Stomach (tissue), 9 donors: ENCODE data around the gene ATXN7L1. TPM values are rescaled to one million over a fixed set of nuclear protein-coding genes. Genes with fewer than 3 reads are reported as not detected.

ENCODE experiments used
- DNase-seq, 2 donors: peaks; one replicate each; pipeline versions ENCODE4 v3.0.0 to v3.0.0-alpha.2; 2013 to 2019
- H3K27ac ChIP-seq, 5 donors: fragments of 200-600 bp in 4 of 5; sonication (generic) in 4 of 5; one replicate each; pipeline ENCODE4 v1.5.1; 2013 to 2019; ENCODE audit warnings: mild to moderate bottlenecking in 1 of 5, moderate library complexity in 1 of 5
- H3K27me3 ChIP-seq, 3 donors: fragments of 200-600 bp; sonication (generic); one replicate each; pipeline ENCODE4 v1.5.1; 2017 to 2019; ENCODE audit warnings: mixed run types in 1 of 3
- H3K36me3 ChIP-seq, 4 donors: fragments of 200-600 bp; sonication (generic); 1 replicate in 3 of 4; 2 replicates in 1 of 4; pipeline ENCODE4 v1.5.1; 2016 to 2019
- H3K4me1 ChIP-seq, 4 donors: fragments of 200-600 bp; sonication (generic); one replicate each; pipeline ENCODE4 v1.5.1; 2016 to 2019
- H3K4me3 ChIP-seq, 4 donors: fragments of 200-600 bp; sonication (generic) in 3 of 4; one replicate each; pipeline ENCODE4 v1.5.1; 2016 to 2019; ENCODE audit warnings: mild to moderate bottlenecking in 1 of 4
- H3K9me3 ChIP-seq, 4 donors: fragments of 200-600 bp; sonication (generic); one replicate each; pipeline ENCODE4 v1.5.1; 2016 to 2019
- CTCF ChIP-seq, 7 experiments: fragments of 450-650 bp in 4 of 7; fragments of 200-600 bp in 3 of 7; sonication (generic) in 3 of 7; IDR thresholded peaks; one replicate each; pipeline ENCODE4 v1.5.1; 2016 to 2019; ENCODE audit warnings: antibody characterized with exemption in 7 of 7, control low read depth in 2 of 7, mild to moderate bottlenecking in 1 of 7
- EP300 ChIP-seq: sonication (generic); formaldehyde crosslinking; IDR thresholded peaks from one replicate; pipeline ENCODE4 v1.6.1; 2017; ENCODE audit warnings: antibody characterized with exemption
- POLR2A ChIP-seq, 4 donors: fragments of 450-650 bp; IDR thresholded peaks; one replicate each; pipeline ENCODE4 v1.6.1; 2016; ENCODE audit warnings: antibody characterized with exemption in 4 of 4, control low read depth in 2 of 4, mild to moderate bottlenecking in 1 of 4, moderate library complexity in 1 of 4
- POLR2AphosphoS5 ChIP-seq, 3 donors: sonication (generic); formaldehyde crosslinking; IDR thresholded peaks; one replicate each; pipeline ENCODE4 v1.6.1; 2016; ENCODE audit warnings: antibody characterized with exemption in 3 of 3
- WGBS, 5 donors: extraction: QIAGEN DNeasy Blood & Tissue Kit in 3 of 5; methylation state at CpG; one replicate each; pipeline versions ENCODE4 v1.1.5 to v1.1.7; 2013 to 2018; 5-methylcytosine and 5-hydroxymethylcytosine counted together
- intact Hi-C: fragments of 100-400 bp; cut with DNase I; formaldehyde crosslinking; loops from one replicate; pipeline ENCODE4 v1.15.1; 2023; ENCODE audit warnings: low total_unique reads
- polyA plus RNA-seq, 3 donors: library from polyadenylated mRNA; stranded (reverse); fragments of 200-250 nt; gene quantifications; one replicate each; pipeline ENCODE4 v1.2.3, GENCODE V29; 2013
- total RNA-seq, 5 donors: library from RNA; depleted of rRNA; stranded (reverse); fragments of >200 nt; gene quantifications; one replicate each; pipeline versions ENCODE4 v1.1.0 to v1.2.3, GENCODE V29; 2014 to 2016
- donor health status: healthy with polysubstance abuse.
- donor health status: Bipolar disorder and iron deficiency.
- donor health status: healthy.

ATXN7L1 gene
- total and polyA plus RNA-seq, 8 donors: 3.8 to 92.2 (median 8.8) TPM

- no peak for TF ChIP-seq POLR2A (IDR thresholded peaks at IDR 0.05)
- no peak for TF ChIP-seq EP300
- H3K4me1 ChIP-seq: peaks cover 5 to 22% (median 21%) of the 10 kb centered on the region in 4 donors
- no peak overlapping the region for H3K4me3 ChIP-seq
- intact Hi-C loops: no loop called here
- DNase-seq: no peak
- H3K36me3 ChIP-seq: peaks cover 0 to 5% (median 1%) of the 10 kb centered on the region in 4 donors
- H3K27me3 ChIP-seq: peaks cover 0 to 3% (median 0%) of the 10 kb centered on the region in 3 donors
- WGBS, 5 donors: 95 to 100% (median 98%) methylated on average over 5 of the region's 5 CpGs
- H3K9me3 ChIP-seq: no peaks in the 10 kb centered on the region
- no peak overlapping the region for H3K27ac ChIP-seq
Observed at GRCh38 chr7:105872491-105872890, 3.9 kb downstream of the ATXN7L1 start.

- intact Hi-C loops: no loop called here
- 62 to 68% (median 63%) methylated on average over 3 of the region's 3 CpGs for WGBS, 5 donors
Observed at GRCh38 chr7:105871142-105871541, 5.3 kb downstream of the ATXN7L1 start.

GRCh38 chr7:105866102-105866801, 10.1 kb downstream of the ATXN7L1 start:
- Histone ChIP-seq H3K27me3 (no peaks in the 10 kb centered on the region), H3K4me3 (no peak overlapping the region), H3K4me1 (no peaks in the 10 kb centered on the region), H3K27ac (peak overlapping the region in 1 of 5 donors; percentile 14), H3K9me3 (no peaks in the 10 kb centered on the region), H3K36me3 (peaks cover 0 to 9% (median 1%) of the 10 kb centered on the region in 4 donors)
- no peak for DNase-seq
- 79 to 90% (median 86%) methylated on average over 10 of the region's 10 CpGs for WGBS, 5 donors
- TF ChIP-seq POLR2A (IDR thresholded peaks at IDR 0.05): no peak
- no peak for TF ChIP-seq EP300
- TF ChIP-seq CTCF (IDR thresholded peaks at IDR 0.05): no peak
- intact Hi-C loops: no loop called here

More at GRCh38 chr7:105871142-105871541, 5.3 kb downstream of the ATXN7L1 start:
- Histone ChIP-seq H3K4me1 (peaks cover 5 to 18% (median 13%) of the 10 kb centered on the region in 4 donors), H3K4me3 (no peak overlapping the region), H3K27ac (no peak overlapping the region), H3K9me3 (no peaks in the 10 kb centered on the region), H3K36me3 (peaks cover 0 to 12% (median 1%) of the 10 kb centered on the region in 4 donors), H3K27me3 (no peaks in the 10 kb centered on the region)
- no peak for DNase-seq
- TF ChIP-seq POLR2A (IDR thresholded peaks at IDR 0.05) (no peak), EP300 (no peak), CTCF (IDR thresholded peaks at IDR 0.05) (no peak), POLR2AphosphoS5 (IDR thresholded peaks at IDR 0.05) (no peak)

GRCh38 chr7:105863876-105864275, 12.5 kb downstream of the ATXN7L1 start:
- no peaks in the 10 kb centered on the region for H3K4me1 ChIP-seq
- no peak overlapping the region for H3K27ac ChIP-seq
- H3K36me3 ChIP-seq: peaks cover 0 to 9% (median 1%) of the 10 kb centered on the region in 4 donors
- TF ChIP-seq EP300: no peak
- TF ChIP-seq POLR2AphosphoS5 (IDR thresholded peaks at IDR 0.05): no peak
- no peak for TF ChIP-seq CTCF (IDR thresholded peaks at IDR 0.05)
- no peak for TF ChIP-seq POLR2A (IDR thresholded peaks at IDR 0.05)
- intact Hi-C loops: no loop called here
- no peak for DNase-seq
- H3K27me3 ChIP-seq: no peaks in the 10 kb centered on the region
- H3K9me3 ChIP-seq: no peaks in the 10 kb centered on the region
- WGBS, 5 donors: 88 to 95% (median 92%) methylated on average over 2 of the region's 2 CpGs
- no peak overlapping the region for H3K4me3 ChIP-seq

GRCh38 chr7:105862770-105863169, 13.6 kb downstream of the ATXN7L1 start:
- intact Hi-C loops: no loop called here
- Histone ChIP-seq H3K27ac (no peak overlapping the region), H3K4me3 (no peak overlapping the region), H3K4me1 (peaks cover 0 to under 1% (median 0%) of the 10 kb centered on the region in 4 donors), H3K36me3 (peaks cover 0 to 9% (median 0%) of the 10 kb centered on the region in 4 donors), H3K27me3 (no peaks in the 10 kb centered on the region), H3K9me3 (no peaks in the 10 kb centered on the region)
- no peak for DNase-seq
- 93 to 99% (median 96%) methylated on average over 4 of the region's 4 CpGs for WGBS, 5 donors
- TF ChIP-seq CTCF (IDR thresholded peaks at IDR 0.05) (no peak), EP300 (no peak), POLR2AphosphoS5 (IDR thresholded peaks at IDR 0.05) (no peak), POLR2A (IDR thresholded peaks at IDR 0.05) (no peak)
